Fibroblast of the aortic adventitia (primary cell): ENCODE results near the gene GNAO1. TPM values are rescaled to one million over a fixed set of nuclear protein-coding genes. Genes with fewer than 3 reads are reported as not detected.

Experiments used
- DNase-seq: peaks from one replicate; pipeline ENCODE4 v3.0.0-alpha.2; 2010; ENCODE audit warnings: low read depth
- H3K4me3 ChIP-seq: 2 replicates; pipeline ENCODE4 v1.5.1; 2011; ENCODE audit warnings: low read depth, mild to moderate bottlenecking, control low read depth, low read length, moderate library complexity
- total RNA-seq: library from RNA; depleted of rRNA; stranded (reverse); fragments of >200 nt; gene quantifications from 2 replicates; pipeline ENCODE4 v1.2.3, GENCODE V29; 2012; ENCODE audit warnings: low replicate concordance
- TF ChIP-seq, protein P1 (sequence below): IDR thresholded peaks from 2 replicates; pipeline ENCODE4 v1.5.1; 2011; ENCODE audit warnings: mild to moderate bottlenecking, low read length, control low read depth, inconsistent platforms; ENCODE audit not compliant: insufficient read depth

Gene GNAO1
- total RNA-seq, 1 donor = 0.09 TPM

DNA sequence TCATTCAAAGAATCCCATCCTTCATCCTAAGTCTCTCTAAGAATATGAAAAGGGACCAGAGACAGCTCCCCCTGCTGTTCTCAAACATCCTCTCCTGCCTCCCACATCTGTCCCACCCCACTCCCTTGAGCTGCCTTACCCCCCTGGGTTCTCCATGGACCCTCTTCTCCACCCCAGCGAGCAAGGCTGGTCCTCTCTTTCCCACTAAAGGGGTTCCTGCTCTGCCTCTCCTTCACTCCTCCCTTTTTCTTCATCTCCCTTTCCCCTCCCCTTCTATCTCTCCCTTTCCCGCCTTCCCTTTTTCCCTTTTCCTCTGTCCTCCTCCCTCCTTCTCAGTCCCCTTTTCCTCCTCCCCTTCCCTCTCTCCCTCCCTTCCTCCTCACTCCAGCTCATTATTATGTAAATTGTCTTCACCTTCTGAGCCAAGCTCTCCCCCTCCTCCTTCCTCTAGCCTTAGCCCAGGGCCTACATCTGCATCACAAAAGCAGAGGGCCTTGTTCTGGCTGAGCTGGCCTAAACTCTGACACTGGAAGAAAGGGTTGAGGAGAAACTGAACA lies 90.0 kb downstream of the GNAO1 start:
- TF ChIP-seq, protein P1, sequence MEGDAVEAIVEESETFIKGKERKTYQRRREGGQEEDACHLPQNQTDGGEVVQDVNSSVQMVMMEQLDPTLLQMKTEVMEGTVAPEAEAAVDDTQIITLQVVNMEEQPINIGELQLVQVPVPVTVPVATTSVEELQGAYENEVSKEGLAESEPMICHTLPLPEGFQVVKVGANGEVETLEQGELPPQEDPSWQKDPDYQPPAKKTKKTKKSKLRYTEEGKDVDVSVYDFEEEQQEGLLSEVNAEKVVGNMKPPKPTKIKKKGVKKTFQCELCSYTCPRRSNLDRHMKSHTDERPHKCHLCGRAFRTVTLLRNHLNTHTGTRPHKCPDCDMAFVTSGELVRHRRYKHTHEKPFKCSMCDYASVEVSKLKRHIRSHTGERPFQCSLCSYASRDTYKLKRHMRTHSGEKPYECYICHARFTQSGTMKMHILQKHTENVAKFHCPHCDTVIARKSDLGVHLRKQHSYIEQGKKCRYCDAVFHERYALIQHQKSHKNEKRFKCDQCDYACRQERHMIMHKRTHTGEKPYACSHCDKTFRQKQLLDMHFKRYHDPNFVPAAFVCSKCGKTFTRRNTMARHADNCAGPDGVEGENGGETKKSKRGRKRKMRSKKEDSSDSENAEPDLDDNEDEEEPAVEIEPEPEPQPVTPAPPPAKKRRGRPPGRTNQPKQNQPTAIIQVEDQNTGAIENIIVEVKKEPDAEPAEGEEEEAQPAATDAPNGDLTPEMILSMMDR = peak; percentile 33
- no peak overlapping the region for H3K4me3 ChIP-seq
- DNase-seq = no peak

DNA sequence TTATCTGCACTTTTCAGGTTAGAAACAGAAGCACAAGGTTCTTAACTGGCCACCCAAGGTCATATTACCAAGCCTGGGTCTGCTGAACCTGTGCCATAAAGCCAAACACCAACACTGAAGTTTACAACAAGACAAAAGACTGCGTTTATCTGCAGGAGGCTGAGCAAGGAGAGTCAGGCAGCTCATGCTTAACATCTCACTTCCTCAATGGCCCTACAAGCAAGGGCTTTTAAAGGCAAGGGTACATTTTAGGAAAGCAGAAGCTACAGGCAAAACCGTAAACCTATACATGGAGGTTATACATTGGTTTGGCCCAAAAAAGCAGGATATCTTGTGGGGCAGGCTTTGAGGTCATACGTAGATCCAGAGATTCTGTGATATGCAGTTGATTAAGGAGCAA lies 91.2 kb downstream of the GNAO1 start:
- DNase-seq = no peak
- no peak overlapping the region for H3K4me3 ChIP-seq
- TF ChIP-seq, protein P1 = no peak

DNA sequence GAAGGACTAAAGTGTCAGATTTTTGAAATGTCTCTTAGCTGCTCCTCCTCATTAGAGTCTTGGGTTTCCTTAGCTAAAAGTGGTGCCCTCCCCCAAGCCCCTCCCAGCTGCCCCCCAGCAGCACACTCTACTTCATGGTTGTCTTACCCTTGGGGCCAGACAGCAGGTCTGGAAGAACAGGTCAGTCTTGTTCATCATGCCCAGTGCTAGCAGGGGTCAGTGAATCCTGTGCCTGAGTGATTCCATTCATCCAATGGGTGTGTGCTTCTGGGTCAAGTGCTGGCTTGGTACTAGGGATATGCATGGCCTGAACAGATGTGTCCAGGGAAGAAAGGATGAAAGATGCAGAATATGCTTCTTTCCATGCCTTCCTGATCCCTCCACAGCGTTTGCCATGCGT lies 93.2 kb downstream of the GNAO1 start:
- TF ChIP-seq, protein P1 = no peak
- no peak for DNase-seq
- no peak overlapping the region for H3K4me3 ChIP-seq

GRCh38 chr16:56286809-56287208 lies 95.5 kb downstream of the GNAO1 start:
- DNase-seq = no peak
- TF ChIP-seq, protein P1 = no peak
- H3K4me3 ChIP-seq = no peak overlapping the region

- H3K4me3 ChIP-seq = no peak overlapping the region
- TF ChIP-seq, protein P1 = no peak
- no peak for DNase-seq
Observed at GRCh38 chr16:56288019-56288418, 96.7 kb downstream of the GNAO1 start.

DNA sequence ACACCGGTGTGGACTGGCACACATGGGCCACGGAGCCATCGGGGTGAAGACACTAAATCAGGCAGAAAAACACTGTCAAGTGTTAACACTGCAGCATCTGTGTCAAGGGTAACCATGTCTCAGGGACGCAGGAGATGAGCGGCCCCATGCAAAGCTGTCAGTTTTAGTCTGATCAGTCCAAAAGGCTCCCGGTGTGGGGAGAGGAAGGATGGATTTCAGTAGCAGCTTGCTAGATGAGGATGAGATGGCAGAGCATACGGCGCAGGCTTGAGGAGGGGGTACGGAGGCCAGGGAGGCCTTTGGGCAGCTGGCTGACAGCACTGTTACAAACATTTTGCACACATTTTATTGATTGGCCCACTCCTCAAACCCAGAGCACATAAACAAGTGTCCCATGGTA lies 98.1 kb downstream of the GNAO1 start:
- H3K4me3 ChIP-seq = no peak overlapping the region
- TF ChIP-seq, protein P1 = no peak
- no peak for DNase-seq

GRCh38 chr16:56289862-56290261 lies 98.6 kb downstream of the GNAO1 start:
- H3K4me3 ChIP-seq = no peak overlapping the region
- DNase-seq = no peak
- TF ChIP-seq, protein P1 = no peak
